AG09319 (cell line): ENCODE results near the gene SIX1.
A peak's percentile ranks its signal among the peaks of the same experiment; 100 is the strongest.

Experiments
- DNase-seq: peaks from one replicate; pipeline ENCODE4 v3.0.0-alpha.2; 2010; ENCODE audit warnings: low read depth; ENCODE audit errors: extremely low read depth
- CTCF ChIP-seq: IDR thresholded peaks from 2 replicates; pipeline ENCODE4 v1.5.1; 2011; ENCODE audit warnings: low read depth, mild to moderate bottlenecking, inconsistent platforms, low read length, moderate library complexity

SIX1 gene

GRCh38 chr14:60649875-60650372 is 647 bp upstream of the SIX1 start:
- DNase-seq = no peak
- no peak for TF ChIP-seq CTCF

GRCh38 chr14:60648249-60648933 is 886 bp downstream of the SIX1 start:
- TF ChIP-seq CTCF = no peak; the same call in 1 of the 2 replicates
- no peak for DNase-seq

GRCh38 chr14:60647837-60648248 is 1.4 kb downstream of the SIX1 start:
- DNase-seq = no peak
- no peak for TF ChIP-seq CTCF

GRCh38 chr14:60647081-60647836 is 2.0 kb downstream of the SIX1 start:
- TF ChIP-seq CTCF = no peak
- peak; percentile 45 for DNase-seq

- no peak for TF ChIP-seq CTCF
- DNase-seq = no peak
Observed at GRCh38 chr14:60646226-60646818, 3.0 kb downstream of the SIX1 start.

GRCh38 chr14:60645126-60645741 is 4.0 kb downstream of the SIX1 start:
- DNase-seq = no peak
- TF ChIP-seq CTCF = no peak
